Motor neuron (in vitro differentiated cells): ENCODE data around the gene NT5C1B. TPM values are rescaled to one million over a fixed set of nuclear protein-coding genes. Genes with fewer than 3 reads are reported as not detected.

ENCODE experiments used
- ATAC-seq, 8 experiments: fragments of 200-7000 bp; cut with Tn5 transposase; replicated peaks in 6 of 8; 2 replicates each; pipeline ENCODE4 v1.8.0; 2021; ENCODE audit warnings: mild to moderate bottlenecking in 8 of 8, moderate library complexity in 8 of 8
- H3K27ac ChIP-seq, 2 donors: fragments of 250-450 bp; sonication (Bioruptor Pico); 2 replicates each; pipeline ENCODE4 v1.9.0; 2021; ENCODE audit warnings: antibody characterized with exemption in 2 of 2, mild to moderate bottlenecking in 2 of 2, moderate library complexity in 1 of 2
- H3K4me1 ChIP-seq, 2 donors: fragments of 250-450 bp; sonication (Bioruptor Pico); replicated peaks in 1 of 2; 2 replicates each; pipeline ENCODE4 v1.6.1; 2021; ENCODE audit warnings: antibody characterized with exemption in 2 of 2, mild to moderate bottlenecking in 2 of 2, moderate library complexity in 1 of 2
- H3K4me3 ChIP-seq, 5 donors: fragments of 250-450 bp; sonication (Bioruptor Pico); 2 replicates each; pipeline ENCODE4 v1.9.0; 2021; ENCODE audit warnings: antibody characterized with exemption in 5 of 5, mild to moderate bottlenecking in 5 of 5, moderate library complexity in 4 of 5
- WGBS, 10 experiments: fragments of 450-650 bp; shearing (Covaris generic); methylation state at CpG; one replicate each; pipeline ENCODE4 v1.0.0; 2022; 5-methylcytosine and 5-hydroxymethylcytosine counted together
- in situ Hi-C, 9 experiments: fragments of 400-800 bp; cut with MboI; loops; one replicate each; pipeline ENCODE4 v1.15.0; 2021; ENCODE audit warnings: low sequenced_read_pairs in 9 of 9, low pct_unique_long_range_greater_than_20kb in 2 of 9; ENCODE audit not compliant: unreplicated experiment in 9 of 9
- total RNA-seq, 8 experiments: library from RNA; unstranded; fragments of 300-600 nt; gene quantifications; 2 replicates each; pipeline versions ENCODE4 v1.2.3 to v1.2.4, GENCODE V29; 2022

The NT5C1B gene
- total RNA-seq, 8 experiments from 2014 or later = 0.11 to 1.4 (median 0.55) TPM; not detected in 1

- no peak overlapping the region for H3K4me3 ChIP-seq
- in situ Hi-C loops = loop anchor here in 1 of 9 experiments (25.0 kb wide), 1 partner anchor 201 kb away; no protein-coding TSS in a partner anchor
- no peak for ATAC-seq
- peaks cover 0 to 3% of the 10 kb centered on the region in 2 donors for H3K4me1 ChIP-seq
- no peak overlapping the region for H3K27ac ChIP-seq
- 86 to 100% (median 100%) methylated on average over 1 of the region's 1 CpG; no CpG with 5 or more reads in 2 of the 10 experiments for WGBS, 10 experiments
Observed at GRCh38 chr2:18536697-18537096, 52.7 kb downstream of the NT5C1B start.

- Histone ChIP-seq H3K4me1 (peaks cover 0 to 3% of the 10 kb centered on the region in 2 donors), H3K27ac (no peak overlapping the region), H3K4me3 (no peak overlapping the region)
- 0 to 86% (median 60%) methylated on average over 1 to 7 of the region's 7 CpGs for WGBS, 10 experiments
- in situ Hi-C loops = loop anchor here in 1 of 9 experiments (25.0 kb wide), 1 partner anchor 201 kb away; no protein-coding TSS in a partner anchor
- peak in 4 of 8 experiments; percentile 19 to 100 (median 96) for ATAC-seq
Observed at GRCh38 chr2:18536100-18536499, 53.3 kb downstream of the NT5C1B start.

- 50 to 100% (median 84%) methylated on average over 1 of the region's 1 CpG; no CpG with 5 or more reads in 6 of the 10 experiments for WGBS, 10 experiments
- ATAC-seq = no peak
- in situ Hi-C loops = loop anchor here in 1 of 9 experiments (25.0 kb wide), 1 partner anchor 206 kb away; no protein-coding TSS in a partner anchor
Observed at GRCh38 chr2:18531194-18531593, 58.2 kb downstream of the NT5C1B start.

DNA sequence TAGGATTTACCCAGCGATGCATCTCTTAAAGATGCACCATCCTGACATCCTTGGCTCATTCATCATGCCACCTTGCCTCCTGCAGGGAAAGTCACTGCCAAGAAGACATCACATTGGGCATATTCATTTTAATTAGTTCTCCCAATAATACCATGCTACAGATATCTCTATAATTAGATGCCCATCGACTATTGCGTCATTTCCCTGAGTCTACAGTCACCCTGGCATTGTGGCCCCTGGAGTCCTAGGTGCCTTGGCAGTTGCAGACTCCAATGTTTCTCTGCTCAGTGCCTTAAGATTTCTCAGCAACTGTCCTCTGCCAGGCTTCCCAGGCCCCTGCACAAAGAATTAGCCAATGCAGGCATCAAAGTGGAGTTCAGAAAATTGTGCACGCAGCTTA is 61.5 kb downstream of the NT5C1B start:
- in situ Hi-C loops = loop anchor here in 1 of 9 experiments (25.0 kb wide), 1 partner anchor 209 kb away; no protein-coding TSS in a partner anchor
- ATAC-seq = no peak
- 29 to 100% (median 75%) methylated on average over 1 to 4 of the region's 4 CpGs; no CpG with 5 or more reads in 2 of the 10 experiments for WGBS, 10 experiments

More at GRCh38 chr2:18531194-18531593, 58.2 kb downstream of the NT5C1B start:
- Histone ChIP-seq H3K4me1 (peaks cover 0 to 1% of the 10 kb centered on the region in 2 donors), H3K27ac (no peak overlapping the region), H3K4me3 (no peak overlapping the region)

DNA sequence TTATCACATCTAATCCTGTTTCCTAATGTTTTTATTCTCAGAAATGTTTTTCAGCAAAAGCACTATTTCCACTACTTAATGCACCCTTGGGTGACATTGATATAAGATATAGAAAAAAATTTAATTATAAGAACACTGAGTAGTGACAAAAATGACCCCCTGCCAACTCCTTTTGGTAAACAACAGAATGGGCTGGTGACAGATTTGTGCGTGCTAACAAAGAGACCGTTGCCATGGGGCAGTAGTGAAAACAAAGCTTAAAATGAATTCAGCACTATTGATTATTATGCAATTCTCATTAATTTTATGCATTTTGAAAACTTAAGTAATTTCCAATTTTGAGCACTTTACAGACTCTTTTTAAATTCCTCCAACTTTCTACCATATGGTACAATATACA is 62.0 kb downstream of the NT5C1B start:
- no peak for ATAC-seq
- H3K4me3 ChIP-seq = no peak overlapping the region
- H3K4me1 ChIP-seq = no peaks in the 10 kb centered on the region
- in situ Hi-C loops = loop anchor here in 1 of 9 experiments (25.0 kb wide), 1 partner anchor 210 kb away; no protein-coding TSS in a partner anchor
- 60 to 89% (median 69%) methylated on average over 1 to 2 of the region's 2 CpGs for WGBS, 10 experiments
- H3K27ac ChIP-seq = no peak overlapping the region

More for the DNA sequence above, 61.5 kb downstream of the NT5C1B start:
- Histone ChIP-seq H3K27ac (no peak overlapping the region), H3K4me3 (no peak overlapping the region), H3K4me1 (no peaks in the 10 kb centered on the region)

- 70 to 92% (median 80%) methylated on average over 1 to 7 of the region's 7 CpGs; no CpG with 5 or more reads in 7 of the 10 experiments for WGBS, 10 experiments
- H3K4me1 ChIP-seq = no peaks in the 10 kb centered on the region
- ATAC-seq = no peak
- no peak overlapping the region for H3K4me3 ChIP-seq
- in situ Hi-C loops = loop anchor here in 1 of 9 experiments (25.0 kb wide), 1 partner anchor 211 kb away; no protein-coding TSS in a partner anchor
- H3K27ac ChIP-seq = no peak overlapping the region
Observed at GRCh38 chr2:18526429-18526828, 62.9 kb downstream of the NT5C1B start.

- no peak for ATAC-seq
- in situ Hi-C loops = loop anchor here in 1 of 9 experiments (25.0 kb wide), 1 partner anchor 211 kb away; no protein-coding TSS in a partner anchor
- WGBS, 10 experiments = 60 to 100% (median 95%) methylated on average over 1 to 3 of the region's 3 CpGs; no CpG with 5 or more reads in 2 of the 10 experiments
- Histone ChIP-seq H3K4me1 (no peaks in the 10 kb centered on the region), H3K27ac (no peak overlapping the region), H3K4me3 (no peak overlapping the region)
Observed at GRCh38 chr2:18525852-18526251, 63.5 kb downstream of the NT5C1B start.

- Histone ChIP-seq H3K4me1 (no peaks in the 10 kb centered on the region), H3K4me3 (no peak overlapping the region), H3K27ac (no peak overlapping the region)
- in situ Hi-C loops = loop anchor here in 1 of 9 experiments (25.0 kb wide), 1 partner anchor 212 kb away; no protein-coding TSS in a partner anchor
- 90 to 100% (median 100%) methylated on average over 1 to 2 of the region's 2 CpGs; no CpG with 5 or more reads in 6 of the 10 experiments for WGBS, 10 experiments
- no peak for ATAC-seq
Observed at GRCh38 chr2:18525236-18525635, 64.1 kb downstream of the NT5C1B start.

- WGBS, 10 experiments = 80 to 100% (median 96%) methylated on average over 1 to 2 of the region's 2 CpGs; no CpG with 5 or more reads in 4 of the 10 experiments
- in situ Hi-C loops = loop anchor here in 5 of 9 experiments (25.0 kb wide), 2 partner anchors 840 to 1340 kb away; partner anchors contain the start of gene OSR1 (in 4 of the 5)
Observed at GRCh38 chr2:18522484-18523146, 66.8 kb downstream of the NT5C1B start.

DNA sequence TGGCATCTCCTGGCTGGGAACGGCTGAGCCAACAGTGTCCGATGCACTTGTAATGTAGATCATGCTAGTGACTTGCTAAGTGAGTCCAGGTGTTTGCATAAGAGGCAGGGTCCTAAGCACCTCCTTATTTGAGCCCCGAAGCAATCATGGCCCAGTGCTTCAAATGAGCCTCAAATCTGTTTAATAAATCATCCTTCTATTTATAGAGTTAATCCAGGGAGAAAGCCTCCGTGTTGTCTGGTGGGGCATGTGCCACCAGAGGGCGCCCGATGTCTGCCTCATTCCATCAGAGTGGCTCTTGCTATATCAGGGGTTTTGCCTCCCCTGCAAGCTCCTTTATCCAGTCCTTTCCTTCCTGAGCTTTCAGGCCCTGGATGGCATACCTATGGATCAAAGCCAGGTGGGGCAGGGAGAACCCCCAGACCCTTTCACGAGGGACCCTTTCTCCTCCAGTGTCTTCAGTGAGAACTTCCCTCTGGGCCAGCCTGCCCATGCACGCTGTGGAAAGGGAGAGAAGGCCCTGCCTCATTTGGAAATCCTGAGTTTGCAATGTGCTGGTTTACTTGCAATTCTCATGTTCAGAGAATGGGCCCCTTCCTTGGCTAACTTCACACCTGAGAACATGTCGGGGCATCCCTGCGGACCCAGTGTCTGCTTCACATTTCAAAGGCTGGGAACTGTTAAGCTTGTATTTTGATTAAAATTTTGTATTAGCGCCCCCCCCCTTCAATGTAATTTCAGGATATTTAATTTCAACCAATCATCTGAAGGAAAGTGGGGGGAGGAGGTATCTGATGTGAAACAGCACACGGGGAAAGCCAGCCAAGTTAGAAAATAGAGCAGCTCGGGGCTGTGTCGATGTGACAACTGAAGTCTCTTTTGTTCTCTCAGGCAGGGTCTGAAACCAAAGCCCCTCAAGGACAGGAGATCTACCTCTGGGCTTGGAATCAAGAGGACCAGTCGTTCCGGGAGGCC is 68.6 kb downstream of the NT5C1B start:
- peak; percentile 78 to 98 (median 96) for ATAC-seq
- H3K4me3 ChIP-seq = no peak overlapping the region
- H3K4me1 ChIP-seq = no peaks in the 10 kb centered on the region
- H3K27ac ChIP-seq = no peak overlapping the region
- in situ Hi-C loops = loop anchor here in 5 of 9 experiments (25.0 kb wide), 2 partner anchors 842 to 1342 kb away; partner anchors contain the start of gene OSR1 (in 4 of the 5)
- WGBS, 10 experiments = 0 to 88% (median 59%) methylated on average over 1 to 14 of the region's 16 CpGs

More at GRCh38 chr2:18522484-18523146, 66.8 kb downstream of the NT5C1B start:
- ATAC-seq = peak in 2 of 8 experiments; percentile 10 to 19
- H3K4me3 ChIP-seq = no peak overlapping the region
- H3K27ac ChIP-seq = no peak overlapping the region
- H3K4me1 ChIP-seq = no peaks in the 10 kb centered on the region

- 9 to 94% (median 76%) methylated on average over 1 to 6 of the region's 7 CpGs; no CpG with 5 or more reads in 4 of the 10 experiments for WGBS, 10 experiments
- no peak overlapping the region for H3K4me3 ChIP-seq
- in situ Hi-C loops = loop anchor here in 5 of 9 experiments (25.0 kb wide), 2 partner anchors 842 to 1342 kb away; partner anchors contain the start of gene OSR1 (in 4 of the 5)
- ATAC-seq = no peak
- no peak overlapping the region for H3K27ac ChIP-seq
- no peaks in the 10 kb centered on the region for H3K4me1 ChIP-seq
Observed at GRCh38 chr2:18519914-18520450, 69.4 kb downstream of the NT5C1B start.
